K562 (cell line): ENCODE data around the gene MCCC2. TPM values are rescaled to one million over a fixed set of nuclear protein-coding genes. Genes with fewer than 3 reads are reported as not detected.
A peak's percentile ranks its signal among the peaks of the same experiment; 100 is the strongest.

Experiments
- ATF4 ChIP-seq: fragments of 450-650 bp; formaldehyde crosslinking; IDR thresholded peaks from 2 replicates; pipeline ENCODE4 v1.4.0; 2022; ENCODE audit warnings: mild to moderate bottlenecking, moderate library complexity
- CSDE1 ChIP-seq, 2 experiments: fragments of 450-650 bp; IDR thresholded peaks; 2 replicates each; pipeline ENCODE4 v1.6.1; 2016; ENCODE audit warnings: mild to moderate bottlenecking in 1 of 2
- E2F8 ChIP-seq: fragments of 450-650 bp; IDR thresholded peaks from 2 replicates; pipeline ENCODE4 v1.7.1; 2018; ENCODE audit warnings: mild to moderate bottlenecking, low read depth; ENCODE audit not compliant: partially characterized antibody
- HMBOX1 ChIP-seq: sonication (generic); IDR thresholded peaks from 2 replicates; pipeline ENCODE4 v1.6.1; 2016
- HNRNPK ChIP-seq: fragments of 200-400 bp; formaldehyde crosslinking; IDR thresholded peaks from one replicate; pipeline ENCODE4 v1.6.1; 2018; ENCODE audit warnings: mild to moderate bottlenecking, low read depth, low read length; ENCODE audit not compliant: poor library complexity, severe bottlenecking
- MAFK ChIP-seq: IDR thresholded peaks from 2 replicates; pipeline ENCODE4 v1.6.1; 2011; ENCODE audit warnings: low read length, improper control_type of control experiment
- POLR2A ChIP-seq: fragments of 450-650 bp; conservative IDR thresholded peaks from 2 replicates; pipeline ENCODE4 v1.6.1; 2016
- RBM39 ChIP-seq: fragments of 200-400 bp; formaldehyde crosslinking; optimal IDR thresholded peaks from 2 replicates; pipeline ENCODE3; 2018; ENCODE audit warnings: low read depth, low read length
- SMARCC2 ChIP-seq: fragments of 450-650 bp; IDR thresholded peaks from 2 replicates; pipeline ENCODE4 v1.6.1; 2017; ENCODE audit warnings: antibody characterized with exemption, moderate library complexity, mild to moderate bottlenecking, low read depth
- SMARCE1 ChIP-seq: fragments of 450-650 bp; IDR thresholded peaks from 2 replicates; pipeline ENCODE4 v1.7.1; 2016; ENCODE audit warnings: mild to moderate bottlenecking
- TCFL5 ChIP-seq: fragments of 250-450 bp; sonication (Bioruptor Pico); conservative IDR thresholded peaks from 2 replicates; pipeline ENCODE4 v1.6.1; 2021; ENCODE audit warnings: mild to moderate bottlenecking, moderate library complexity, matching md5 sums
- TFAP4 ChIP-seq: sonication (generic); formaldehyde crosslinking; IDR thresholded peaks from 2 replicates; pipeline ENCODE4 v1.8.0; 2022; ENCODE audit warnings: missing genetic modification reagents, mild to moderate bottlenecking, moderate library complexity, borderline replicate concordance
- TRIM24 ChIP-seq, 2 experiments: fragments of 450-650 bp; IDR thresholded peaks; 2 replicates each; pipeline ENCODE4 v1.6.1; 2016
- USF2 ChIP-seq: sonication (generic); formaldehyde crosslinking; IDR thresholded peaks from 2 replicates; pipeline ENCODE4 v1.5.0; 2020; ENCODE audit warnings: missing genetic modification reagents
- ZNF507 ChIP-seq: conservative IDR thresholded peaks from 2 replicates; pipeline ENCODE4 v1.6.1; 2017; ENCODE audit warnings: missing genetic modification characterization, missing compliant biosample characterization
- ZNF584 ChIP-seq: fragments of 200-800 bp; sonication (Bioruptor generic); IDR thresholded peaks from 2 replicates; pipeline ENCODE4 v1.6.1; 2016; ENCODE audit warnings: low read depth, mild to moderate bottlenecking, missing genetic modification characterization, missing compliant biosample characterization
- polyA plus RNA-seq, 8 experiments: library from polyadenylated mRNA; depleted of rRNA in 4 of 8; stranded (reverse) in 5 of 8; unstranded in 3 of 8; fragments of >200 nt; fragmentation: Nextera tagmentation in 2 of 8; fragmentation: Illumina TruSeq in 1 of 8; extraction: Ambion mirVana in 2 of 8; extraction: Trizol in 1 of 8; gene quantifications; 2 replicates each; pipeline versions ENCODE4 v1.2.1 to v1.2.3, GENCODE V29; 2011 to 2014; ENCODE audit warnings: inconsistent platforms in 1 of 8, missing spikeins in 1 of 8
- total RNA-seq, 7 experiments: library from RNA; depleted of rRNA in 6 of 7; stranded (reverse); fragments of >200 nt in 6 of 7; fragmentation: Illumina TruSeq in 2 of 7; extraction: Trizol in 2 of 7; gene quantifications; 2 replicates each; pipeline versions ENCODE4 v1.2.1 to v1.2.3, GENCODE V29; 2011 to 2021; ENCODE audit warnings: low replicate concordance in 1 of 7
- TF ChIP-seq, protein P1 (sequence below): conservative IDR thresholded peaks from 2 replicates; pipeline ENCODE4 v1.6.1; 2011; ENCODE audit warnings: low read depth, mild to moderate bottlenecking, low read length; ENCODE audit not compliant: control insufficient read depth
- TF ChIP-seq, protein P2 (sequence below): fragments of 450-650 bp; formaldehyde crosslinking; IDR thresholded peaks from 2 replicates; pipeline ENCODE4 v1.4.0; 2020; ENCODE audit warnings: mild to moderate bottlenecking, mixed read lengths

Gene MCCC2
- total and polyA plus RNA-seq, 9 of the 15 experiments (the other 6 are each of a cell fraction or from before 2014, with no cell fraction given), result 17.1 to 77.9 (median 52.5) TPM

GRCh38 chr5:71586941-71587765 is at the start of gene MCCC2 (continued):
- TF ChIP-seq HMBOX1 (no peak), ATF4 (CRISPR knock-in tag) (no peak), ZNF507 (tag) (no peak), TFAP4 (CRISPR knock-in tag) (no peak; the same call in 1 of the 2 replicates), TCFL5 (CRISPR knock-in tag) (no peak), POLR2A (peak; percentile 95), SMARCC2 (no peak), SMARCE1 (no peak), USF2 (CRISPR knock-in tag) (peak; percentile 95), MAFK (no peak), E2F8 (no peak), CSDE1 (IDR thresholded peaks at IDR 0.05) (no peak), RBM39 (no peak), HNRNPK (no peak), ZNF584 (no peak), TRIM24 (IDR thresholded peaks at IDR 0.05) (peak in 1 of 2 experiments; percentile 38; a peak in 1 of 4 replicates)
- TF ChIP-seq, protein P1, sequence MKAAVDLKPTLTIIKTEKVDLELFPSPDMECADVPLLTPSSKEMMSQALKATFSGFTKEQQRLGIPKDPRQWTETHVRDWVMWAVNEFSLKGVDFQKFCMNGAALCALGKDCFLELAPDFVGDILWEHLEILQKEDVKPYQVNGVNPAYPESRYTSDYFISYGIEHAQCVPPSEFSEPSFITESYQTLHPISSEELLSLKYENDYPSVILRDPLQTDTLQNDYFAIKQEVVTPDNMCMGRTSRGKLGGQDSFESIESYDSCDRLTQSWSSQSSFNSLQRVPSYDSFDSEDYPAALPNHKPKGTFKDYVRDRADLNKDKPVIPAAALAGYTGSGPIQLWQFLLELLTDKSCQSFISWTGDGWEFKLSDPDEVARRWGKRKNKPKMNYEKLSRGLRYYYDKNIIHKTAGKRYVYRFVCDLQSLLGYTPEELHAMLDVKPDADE, result peak; percentile 38; the same call in 1 of the 2 replicates
- TF ChIP-seq, protein P2, sequence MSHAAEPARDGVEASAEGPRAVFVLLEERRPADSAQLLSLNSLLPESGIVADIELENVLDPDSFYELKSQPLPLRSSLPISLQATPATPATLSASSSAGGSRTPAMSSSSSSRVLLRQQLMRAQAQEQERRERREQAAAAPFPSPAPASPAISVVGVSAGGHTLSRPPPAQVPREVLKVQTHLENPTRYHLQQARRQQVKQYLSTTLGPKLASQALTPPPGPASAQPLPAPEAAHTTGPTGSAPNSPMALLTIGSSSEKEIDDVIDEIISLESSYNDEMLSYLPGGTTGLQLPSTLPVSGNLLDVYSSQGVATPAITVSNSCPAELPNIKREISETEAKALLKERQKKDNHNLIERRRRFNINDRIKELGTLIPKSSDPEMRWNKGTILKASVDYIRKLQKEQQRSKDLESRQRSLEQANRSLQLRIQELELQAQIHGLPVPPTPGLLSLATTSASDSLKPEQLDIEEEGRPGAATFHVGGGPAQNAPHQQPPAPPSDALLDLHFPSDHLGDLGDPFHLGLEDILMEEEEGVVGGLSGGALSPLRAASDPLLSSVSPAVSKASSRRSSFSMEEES (CRISPR knock-in tag), result no peak
